Stimulated activated CD4-positive, alpha-beta T cell treated with anti-CD3 and anti-CD28 coated beads, TNF-alpha, amount 100 ng/mL, for 48 hours (primary cell): ENCODE measurements around the gene PIK3CD.

Source experiments
- DNase-seq, 3 donors: peaks; one replicate each; pipeline ENCODE4 v3.0.0-alpha.2; 2020; ENCODE audit warnings: low read depth in 3 of 3

Gene PIK3CD

GRCh38 chr1:9768983-9769382 is 117.5 kb downstream of the PIK3CD start:
- no peak for DNase-seq

DNA sequence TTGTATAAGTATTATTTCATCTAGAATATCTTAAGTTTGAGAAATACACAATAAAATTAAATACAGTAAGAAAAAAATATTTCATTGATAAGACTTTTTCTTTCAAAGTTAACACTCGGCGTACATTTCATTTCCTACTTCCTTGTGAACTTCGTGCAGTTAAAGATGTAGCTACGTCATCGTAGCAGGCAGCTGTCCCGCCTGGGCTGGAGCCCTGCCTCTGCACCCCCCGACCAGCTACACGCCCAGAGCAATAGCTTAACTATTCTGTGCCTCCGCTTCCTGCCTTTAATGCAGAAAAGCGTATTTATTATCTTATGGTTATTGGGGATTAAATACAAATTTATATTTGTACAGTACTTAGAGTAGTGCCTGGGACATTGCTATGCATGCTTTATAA is 118.8 kb downstream of the PIK3CD start:
- DNase-seq, result no peak

GRCh38 chr1:9774712-9775679 is 123.5 kb downstream of the PIK3CD start:
- no peak for DNase-seq

DNA sequence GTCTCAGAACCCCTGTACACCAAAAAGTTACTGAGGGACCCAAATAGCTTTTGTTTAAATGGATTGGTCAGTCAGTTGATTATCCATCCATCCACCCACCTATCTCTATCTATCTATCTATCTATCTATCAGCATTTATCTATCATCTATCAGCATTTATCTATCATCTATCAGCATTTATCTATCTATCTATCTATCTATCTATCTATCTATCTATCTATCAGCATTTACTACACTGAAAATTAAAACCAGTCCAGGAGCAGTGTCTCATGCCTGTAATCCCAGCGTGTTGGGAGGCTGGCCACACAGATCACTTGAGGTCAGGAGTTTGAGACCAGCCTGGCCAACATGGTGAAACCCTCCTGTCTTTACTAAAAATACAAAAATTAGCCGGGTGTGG is 125.2 kb downstream of the PIK3CD start:
- DNase-seq, result no peak
